GM21529 (cell line): ENCODE results near the gene SOSTDC1.
"Not testable (repeated sequence)": the region's sequence is repeated elsewhere in the genome, so short reads cannot be mapped to it uniquely, and the experiment has no call there.

Experiments
- ATAC-seq: cut with Tn5 transposase; IDR thresholded peaks from one replicate; pipeline ENCODE4 v1.9.1; 2021; ENCODE audit not compliant: unreplicated experiment

Gene SOSTDC1

GRCh38 chr7:16465469-16466361 is at the start of gene SOSTDC1:
Gene SOSTDC1 (minus strand): TSS chr7:16465738. CDS start chr7:16465668, 70 bp downstream.
- no peak for ATAC-seq

GRCh38 chr7:16514729-16515128 is 49.2 kb upstream of the SOSTDC1 start:
- no peak for ATAC-seq

GRCh38 chr7:16514271-16514670 is 48.7 kb upstream of the SOSTDC1 start:
- ATAC-seq = no peak

- ATAC-seq = no peak
Measured at GRCh38 chr7:16512097-16512496, 46.6 kb upstream of the SOSTDC1 start.

- no peak for ATAC-seq
Measured at GRCh38 chr7:16511314-16511713, 45.8 kb upstream of the SOSTDC1 start.

- ATAC-seq = no peak
Measured at GRCh38 chr7:16509829-16510228, 44.3 kb upstream of the SOSTDC1 start.

- ATAC-seq = not testable (repeated sequence)
Measured at GRCh38 chr7:16506422-16506821, 40.9 kb upstream of the SOSTDC1 start.

GRCh38 chr7:16504019-16504418 is 38.5 kb upstream of the SOSTDC1 start:
- no peak for ATAC-seq

- no peak for ATAC-seq
Measured at GRCh38 chr7:16502303-16502702, 36.8 kb upstream of the SOSTDC1 start.

GRCh38 chr7:16498122-16498521 is 32.6 kb upstream of the SOSTDC1 start:
- no peak for ATAC-seq

GRCh38 chr7:16494955-16495719 is 29.6 kb upstream of the SOSTDC1 start:
- ATAC-seq = no peak

GRCh38 chr7:16494551-16494950 is 29.0 kb upstream of the SOSTDC1 start:
- ATAC-seq = no peak

- ATAC-seq = no peak
Measured at GRCh38 chr7:16493266-16493665, 27.7 kb upstream of the SOSTDC1 start.

GRCh38 chr7:16492513-16493062 is 27.1 kb upstream of the SOSTDC1 start:
- no peak for ATAC-seq

GRCh38 chr7:16491148-16491547 is 25.6 kb upstream of the SOSTDC1 start:
- ATAC-seq = no peak

GRCh38 chr7:16484453-16485158 is 19.1 kb upstream of the SOSTDC1 start:
- no peak for ATAC-seq

- ATAC-seq = no peak
Measured at GRCh38 chr7:16479591-16479990, 14.1 kb upstream of the SOSTDC1 start.

GRCh38 chr7:16479161-16479560 is 13.6 kb upstream of the SOSTDC1 start:
- no peak for ATAC-seq

GRCh38 chr7:16471933-16472332 is 6.4 kb upstream of the SOSTDC1 start:
- ATAC-seq = no peak

GRCh38 chr7:16463949-16464715 is 1.4 kb downstream of the SOSTDC1 start:
- no peak for ATAC-seq
